Immature natural killer cell (primary cell): ENCODE measurements around the gene OSM. TPM values are rescaled to one million over a fixed set of nuclear protein-coding genes. Genes with fewer than 3 reads are reported as not detected.

ENCODE experiments used
- DNase-seq, 3 donors: peaks; one replicate each; pipeline ENCODE4 v3.0.0; 2022; ENCODE audit warnings: mixed read lengths in 1 of 3
- H3K27ac Mint-ChIP-seq, 6 donors: one replicate each; pipeline ENCODE4 v1.8.0; 2020; ENCODE audit warnings: mixed read lengths in 6 of 6, mild to moderate bottlenecking in 5 of 6, inconsistent platforms in 4 of 6, moderate library complexity in 3 of 6
- H3K27me3 Mint-ChIP-seq, 3 donors: one replicate each; pipeline ENCODE4 v1.8.0; 2020 to 2021; ENCODE audit warnings: low read depth in 3 of 3, mild to moderate bottlenecking in 3 of 3, mixed read lengths in 3 of 3, moderate library complexity in 3 of 3, inconsistent platforms in 1 of 3
- H3K36me3 Mint-ChIP-seq, 3 donors: one replicate each; pipeline ENCODE4 v1.8.0; 2020; ENCODE audit warnings: mixed read lengths in 3 of 3, inconsistent platforms in 2 of 3, mild to moderate bottlenecking in 2 of 3
- H3K4me1 Mint-ChIP-seq, 2 donors: one replicate each; pipeline ENCODE4 v1.8.0; 2020; ENCODE audit warnings: inconsistent platforms in 2 of 2, mild to moderate bottlenecking in 2 of 2, mixed read lengths in 2 of 2, moderate library complexity in 1 of 2
- H3K4me3 Mint-ChIP-seq, 5 donors: one replicate each; pipeline ENCODE4 v1.8.0; 2020; ENCODE audit warnings: mild to moderate bottlenecking in 5 of 5, mixed read lengths in 5 of 5, inconsistent platforms in 3 of 5, moderate library complexity in 3 of 5
- H3K9me3 Mint-ChIP-seq, 6 donors: one replicate each; pipeline ENCODE4 v1.8.0; 2020; ENCODE audit warnings: mild to moderate bottlenecking in 6 of 6, mixed read lengths in 6 of 6, inconsistent platforms in 4 of 6, moderate library complexity in 3 of 6
- polyA plus RNA-seq, 3 donors: library from polyadenylated mRNA; unstranded; fragments of 300-500 nt; fragmentation: Illumina TruSeq; gene quantifications; one replicate each; pipeline ENCODE4 v1.2.3, GENCODE V29; 2021

OSM gene
- polyA plus RNA-seq, 3 donors from 2014 or later, result 7.5 to 22.3 (median 16.6) TPM

- Mint-ChIP-seq H3K36me3 (peaks cover 0 to 3% (median 0%) of the 10 kb centered on the region in 3 donors), H3K27me3 (peaks cover 0 to 2% (median 1%) of the 10 kb centered on the region in 3 donors), H3K9me3 (no peaks in the 10 kb centered on the region), H3K27ac (peak overlapping the region in 1 of 6 donors; percentile 45), H3K4me1 (peaks cover 9 to 23% of the 10 kb centered on the region in 2 donors), H3K4me3 (no peak overlapping the region)
- no peak for DNase-seq
Measured at GRCh38 chr22:30273711-30274436, 7.2 kb upstream of the OSM start.

DNA sequence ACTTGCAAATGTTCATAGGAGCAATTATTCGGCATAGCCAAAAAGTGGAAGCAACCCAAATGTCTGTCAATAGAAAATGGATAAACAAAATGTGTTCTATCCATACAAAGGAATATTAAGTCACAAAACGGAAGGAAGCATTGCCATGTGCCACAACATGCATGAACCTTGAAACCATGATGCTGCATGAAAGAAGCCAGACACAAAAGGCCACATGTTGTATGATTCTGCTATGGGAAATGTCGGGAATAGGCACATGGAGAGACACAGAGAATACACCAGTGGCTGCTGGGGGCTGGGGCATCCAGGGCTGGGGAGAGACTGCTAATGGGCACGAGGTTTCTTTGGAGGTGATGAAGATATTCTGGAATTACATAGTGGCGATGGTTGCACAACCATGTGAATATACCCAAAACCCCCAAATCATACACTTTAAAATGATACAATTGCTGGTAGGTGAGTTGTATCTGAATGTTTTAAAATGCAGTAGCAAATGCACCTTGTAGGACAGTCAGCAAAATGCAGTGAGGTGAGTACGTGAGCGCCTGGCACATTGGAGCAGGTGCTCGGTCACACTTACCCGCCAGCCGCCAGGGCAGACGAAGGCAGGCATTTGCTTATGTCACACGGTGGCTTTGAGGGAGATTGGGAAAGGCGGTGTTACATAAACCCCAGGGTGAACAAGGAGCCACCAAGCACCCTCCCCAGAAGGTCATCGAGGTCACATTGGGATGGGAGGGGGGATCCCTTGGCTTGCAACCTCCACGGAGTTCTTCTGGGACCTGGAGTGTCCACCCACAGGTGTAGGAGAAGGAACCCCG lies 6.3 kb upstream of the OSM start:
- Mint-ChIP-seq H3K36me3 (peaks cover 0 to 3% (median 0%) of the 10 kb centered on the region in 3 donors), H3K4me1 (peaks cover 17 to 32% of the 10 kb centered on the region in 2 donors), H3K4me3 (no peak overlapping the region), H3K27ac (peak overlapping the region in 5 of 6 donors; percentile 9 to 46 (median 27)), H3K27me3 (peaks cover 1 to 2% (median 2%) of the 10 kb centered on the region in 3 donors), H3K9me3 (no peaks in the 10 kb centered on the region)
- no peak for DNase-seq

DNA sequence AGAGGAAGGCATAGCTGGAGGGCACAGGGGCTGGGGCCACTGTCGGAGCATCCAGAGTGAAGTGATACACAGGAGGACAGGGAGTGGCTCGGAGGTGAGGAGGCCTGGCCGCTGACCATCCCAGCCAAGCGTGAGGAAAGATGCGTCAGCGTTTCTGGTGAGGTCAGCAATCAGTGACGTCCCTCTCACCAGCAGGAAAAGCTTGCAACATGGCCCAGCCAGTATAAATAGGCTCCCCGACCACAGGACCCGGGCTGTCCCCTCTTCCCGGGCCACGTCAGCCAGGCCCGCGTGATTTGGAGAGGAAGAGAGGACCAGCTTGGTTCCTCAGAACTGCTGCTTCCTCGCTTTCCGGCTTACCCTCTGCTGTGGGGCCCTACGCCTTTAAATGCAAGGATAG lies 4.2 kb upstream of the OSM start:
- peaks cover 30 to 43% of the 10 kb centered on the region in 2 donors for H3K4me1 Mint-ChIP-seq
- no peaks in the 10 kb centered on the region for H3K9me3 Mint-ChIP-seq
- DNase-seq, result no peak
- H3K27me3 Mint-ChIP-seq, result peaks cover 9 to 14% (median 11%) of the 10 kb centered on the region in 3 donors
- no peak overlapping the region for H3K4me3 Mint-ChIP-seq
- peak overlapping the region in 2 of 6 donors; percentile 46 to 48 for H3K27ac Mint-ChIP-seq
- H3K36me3 Mint-ChIP-seq, result peaks cover 0 to 3% (median 0%) of the 10 kb centered on the region in 3 donors

GRCh38 chr22:30268331-30268730 lies 1.7 kb upstream of the OSM start:
- H3K27ac Mint-ChIP-seq, result peak overlapping the region; percentile 96 to 100 (median 99)
- H3K36me3 Mint-ChIP-seq, result peaks cover 0 to 3% (median 1%) of the 10 kb centered on the region in 3 donors
- no peaks in the 10 kb centered on the region for H3K9me3 Mint-ChIP-seq
- H3K4me3 Mint-ChIP-seq, result peak overlapping the region; percentile 49 to 93 (median 66)
- H3K27me3 Mint-ChIP-seq, result peaks cover 9 to 14% (median 12%) of the 10 kb centered on the region in 3 donors
- DNase-seq, result no peak
- peaks cover 41 to 45% of the 10 kb centered on the region in 2 donors for H3K4me1 Mint-ChIP-seq

- Mint-ChIP-seq H3K27ac (peak overlapping the region; percentile 96 to 100 (median 99)), H3K4me3 (peak overlapping the region; percentile 92 to 95 (median 93)), H3K4me1 (peaks cover 47 to 52% of the 10 kb centered on the region in 2 donors), H3K9me3 (no peaks in the 10 kb centered on the region), H3K36me3 (peaks cover 0 to 3% (median 3%) of the 10 kb centered on the region in 3 donors), H3K27me3 (peaks cover 9 to 14% (median 12%) of the 10 kb centered on the region in 3 donors)
- DNase-seq, result peak; percentile 54 to 63 (median 56)
Measured at GRCh38 chr22:30267382-30268302, 991 bp upstream of the OSM start.

- Mint-ChIP-seq H3K9me3 (no peaks in the 10 kb centered on the region), H3K4me1 (peaks cover 53 to 60% of the 10 kb centered on the region in 2 donors), H3K4me3 (peak overlapping the region; percentile 92 to 95 (median 93)), H3K27ac (peak overlapping the region; percentile 96 to 100 (median 99)), H3K36me3 (peaks cover 0 to 3% (median 3%) of the 10 kb centered on the region in 3 donors), H3K27me3 (peaks cover 9 to 14% (median 12%) of the 10 kb centered on the region in 3 donors)
- peak; percentile 92 for DNase-seq
Measured at GRCh38 chr22:30265823-30266444, 717 bp downstream of the OSM start.

- DNase-seq, result no peak
- peaks cover 9 to 14% (median 12%) of the 10 kb centered on the region in 3 donors for H3K27me3 Mint-ChIP-seq
- peak overlapping the region; percentile 92 to 95 (median 93) for H3K4me3 Mint-ChIP-seq
- H3K4me1 Mint-ChIP-seq, result peaks cover 53 to 60% of the 10 kb centered on the region in 2 donors
- no peaks in the 10 kb centered on the region for H3K9me3 Mint-ChIP-seq
- H3K27ac Mint-ChIP-seq, result peak overlapping the region; percentile 96 to 100 (median 99)
- peaks cover 0 to 3% (median 0%) of the 10 kb centered on the region in 3 donors for H3K36me3 Mint-ChIP-seq
Measured at GRCh38 chr22:30265131-30265720, 1.4 kb downstream of the OSM start.

GRCh38 chr22:30263883-30264282 lies 2.8 kb downstream of the OSM start:
- no peak overlapping the region for H3K27ac Mint-ChIP-seq
- peaks cover 53 to 56% of the 10 kb centered on the region in 2 donors for H3K4me1 Mint-ChIP-seq
- peaks cover 9 to 14% (median 12%) of the 10 kb centered on the region in 3 donors for H3K27me3 Mint-ChIP-seq
- DNase-seq, result no peak
- H3K36me3 Mint-ChIP-seq, result peaks cover 0 to 3% (median 0%) of the 10 kb centered on the region in 3 donors
- H3K4me3 Mint-ChIP-seq, result peak overlapping the region in 1 of 5 donors; percentile 69
- H3K9me3 Mint-ChIP-seq, result no peaks in the 10 kb centered on the region

- Mint-ChIP-seq H3K9me3 (no peaks in the 10 kb centered on the region), H3K27ac (peak overlapping the region in 5 of 6 donors; percentile 65 to 86 (median 85)), H3K27me3 (peaks cover 9 to 13% (median 12%) of the 10 kb centered on the region in 3 donors), H3K36me3 (peaks cover 0 to 3% (median 0%) of the 10 kb centered on the region in 3 donors), H3K4me1 (peaks cover 46 to 48% of the 10 kb centered on the region in 2 donors), H3K4me3 (peak overlapping the region; percentile 27 to 70 (median 60))
- peak; percentile 66 to 73 (median 70) for DNase-seq
Measured at GRCh38 chr22:30262917-30263741, 3.5 kb downstream of the OSM start.

- peaks cover 36 to 38% of the 10 kb centered on the region in 2 donors for H3K4me1 Mint-ChIP-seq
- no peaks in the 10 kb centered on the region for H3K9me3 Mint-ChIP-seq
- H3K36me3 Mint-ChIP-seq, result peaks cover 0 to 3% (median 0%) of the 10 kb centered on the region in 3 donors
- no peak for DNase-seq
- H3K27me3 Mint-ChIP-seq, result peaks cover 7 to 12% (median 11%) of the 10 kb centered on the region in 3 donors
- peak overlapping the region in 2 of 5 donors; percentile 23 to 45 for H3K4me3 Mint-ChIP-seq
- peak overlapping the region in 5 of 6 donors; percentile 4 to 86 (median 69) for H3K27ac Mint-ChIP-seq
Measured at GRCh38 chr22:30262112-30262511, 4.5 kb downstream of the OSM start.

DNA sequence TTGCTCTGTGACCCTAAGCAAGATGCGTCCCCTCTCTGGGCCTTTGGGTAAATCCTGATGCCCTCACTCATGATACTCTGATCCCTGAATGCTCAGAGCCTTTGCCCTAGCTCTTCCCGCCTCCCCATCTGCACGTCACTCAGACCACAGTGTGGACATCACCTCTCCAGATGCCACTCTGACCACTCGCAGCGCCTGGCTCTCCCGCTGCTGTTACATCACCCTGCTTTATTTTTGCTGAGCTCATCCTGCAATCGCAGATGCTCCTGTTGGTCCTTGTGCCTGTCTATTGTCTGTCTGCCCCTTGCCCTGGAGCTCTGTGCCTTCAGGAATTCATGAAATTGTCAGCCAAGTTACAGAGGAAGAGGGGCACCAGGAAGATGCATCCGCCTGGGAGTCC lies 5.5 kb downstream of the OSM start:
- H3K36me3 Mint-ChIP-seq, result peaks cover 0 to 3% (median 0%) of the 10 kb centered on the region in 3 donors
- peak overlapping the region in 3 of 6 donors; percentile 0 to 65 (median 64) for H3K27ac Mint-ChIP-seq
- no peaks in the 10 kb centered on the region for H3K9me3 Mint-ChIP-seq
- no peak overlapping the region for H3K4me3 Mint-ChIP-seq
- peaks cover 29 to 32% of the 10 kb centered on the region in 2 donors for H3K4me1 Mint-ChIP-seq
- DNase-seq, result no peak
- H3K27me3 Mint-ChIP-seq, result peaks cover 3 to 7% (median 7%) of the 10 kb centered on the region in 3 donors
